G401 (cell line): ENCODE measurements around the gene IL18BP. TPM values are rescaled to one million over a fixed set of nuclear protein-coding genes. Genes with fewer than 3 reads are reported as not detected.

Experiments
- DNase-seq: peaks from one replicate; pipeline ENCODE4 v3.0.0-alpha.2; 2015; ENCODE audit warnings: low spot score
- in situ Hi-C: cut with HindIII; loops from 2 replicates; pipeline ENCODE4 v1.10.0; 2016; ENCODE audit warnings: low sequenced_read_pairs, mixed read lengths
- total RNA-seq: library from RNA; depleted of rRNA; stranded (reverse); fragments of >200 nt; shearing (Covaris generic); gene quantifications from 2 replicates; pipeline ENCODE4 v1.2.3, GENCODE V29; 2014; rRNA removed

Gene IL18BP
- total RNA-seq, 1 experiment from 2014 or later, result 5.6 TPM

DNA sequence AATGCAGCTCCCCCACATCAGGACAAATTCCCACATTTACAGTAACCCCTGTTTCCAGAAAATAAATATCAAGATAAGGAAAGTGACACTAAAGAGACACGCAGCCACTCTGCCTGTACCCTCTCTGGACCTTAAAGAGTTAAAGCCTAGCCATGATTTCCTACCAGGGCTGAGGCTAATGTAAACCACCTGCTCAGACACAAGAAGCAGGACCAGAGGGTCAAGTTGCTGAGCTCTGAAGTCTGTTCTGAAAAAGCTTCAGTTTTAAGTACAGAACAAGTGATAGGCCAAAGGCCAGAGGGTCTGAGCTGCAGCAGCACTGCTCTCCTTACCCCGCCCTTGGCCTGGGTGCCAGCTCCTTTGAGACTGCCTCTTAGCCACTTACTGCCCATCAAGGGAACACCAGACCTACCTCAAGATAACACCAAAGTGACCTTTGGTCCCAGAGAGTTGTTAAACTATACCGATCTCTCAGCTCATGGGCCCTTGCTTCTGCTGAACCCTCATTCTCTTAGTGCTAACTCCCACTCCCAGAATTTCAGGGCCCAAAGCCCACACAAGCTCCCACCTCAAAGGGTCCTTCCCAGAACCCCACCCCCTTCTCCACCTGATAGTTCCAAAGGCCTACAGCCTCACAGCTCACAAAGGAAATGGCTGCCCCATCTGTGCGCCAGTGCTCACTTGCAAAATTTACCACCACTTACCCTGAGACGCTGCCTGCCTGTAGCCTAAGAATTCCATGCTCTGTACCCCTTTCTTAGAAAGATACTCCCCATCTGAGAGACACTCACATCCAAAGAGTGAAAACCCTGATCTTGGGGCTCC, 40.5 kb downstream of the IL18BP start:
- peak; percentile 47 for DNase-seq
- in situ Hi-C loops, result no loop called here

DNA sequence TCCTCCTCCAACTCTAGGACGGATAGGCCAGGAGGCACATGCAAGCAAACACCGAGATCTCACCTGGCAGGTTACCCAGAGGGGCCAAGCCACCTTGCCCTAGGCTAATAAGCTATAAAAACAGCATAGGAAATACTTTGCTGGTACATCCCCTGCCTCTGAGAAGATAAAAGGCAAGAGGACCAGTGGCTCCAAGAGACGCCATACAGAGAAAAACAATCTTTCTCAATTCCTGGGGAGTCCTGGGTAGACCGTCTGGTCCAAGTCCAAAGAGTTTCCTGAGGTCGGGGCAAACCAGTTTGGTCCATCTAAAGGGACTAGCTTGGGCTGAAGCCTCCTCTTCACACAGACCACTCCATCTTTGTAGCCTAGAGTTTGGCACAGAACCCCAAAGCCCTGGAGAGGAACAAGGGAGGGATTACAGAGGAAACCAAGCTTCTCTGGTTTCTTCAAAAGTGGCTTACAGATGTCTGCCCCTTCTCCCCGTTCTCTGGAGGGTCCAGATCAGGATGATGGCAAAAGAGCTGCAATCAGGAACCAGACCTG, 41.2 kb downstream of the IL18BP start:
- in situ Hi-C loops, result no loop called here

DNA sequence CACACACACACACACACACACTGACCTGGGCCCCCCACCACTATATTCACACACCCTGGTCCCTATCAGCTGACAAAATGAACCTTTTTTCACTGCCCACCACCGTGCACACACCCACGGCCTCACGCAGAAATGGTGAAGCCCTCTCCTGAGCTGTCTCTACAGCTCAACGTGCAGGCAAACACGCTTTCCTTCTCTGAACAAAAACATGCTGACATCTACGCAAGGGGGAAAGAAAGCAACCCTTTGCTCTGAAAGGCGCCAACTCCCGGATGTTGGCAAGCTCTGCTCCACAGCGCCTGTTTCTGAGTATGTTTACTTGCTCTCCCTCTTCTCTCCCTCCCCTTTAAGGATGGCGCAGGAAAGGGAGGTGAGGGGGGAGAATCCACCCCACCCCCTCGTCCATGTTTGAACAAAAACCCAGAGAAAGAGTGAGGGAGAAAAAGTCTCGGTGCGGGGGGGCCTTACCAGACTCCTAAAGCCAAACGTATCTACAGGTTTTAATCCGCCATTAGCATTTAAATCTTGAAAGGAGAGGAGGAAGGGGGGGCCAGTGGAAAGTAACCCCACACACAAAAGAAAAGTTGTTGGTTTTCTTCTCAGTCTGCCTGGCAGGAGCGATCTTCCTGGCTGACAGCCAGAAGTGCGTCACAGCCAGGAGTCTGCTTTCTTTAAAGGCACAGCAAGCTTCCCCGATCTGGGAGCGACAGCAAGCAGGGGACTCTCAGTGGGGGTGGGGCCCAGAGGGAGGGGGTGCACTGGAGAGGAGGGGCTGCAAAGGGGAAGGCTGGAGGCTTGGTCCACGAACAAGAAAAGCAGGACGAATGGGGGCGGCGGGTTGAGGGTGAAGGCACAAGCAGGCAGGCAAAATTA, 42.0 kb downstream of the IL18BP start:
- in situ Hi-C loops, result no loop called here
- peak; percentile 95 for DNase-seq

More for the DNA sequence above, 41.2 kb downstream of the IL18BP start:
- peak; percentile 51 for DNase-seq

DNA sequence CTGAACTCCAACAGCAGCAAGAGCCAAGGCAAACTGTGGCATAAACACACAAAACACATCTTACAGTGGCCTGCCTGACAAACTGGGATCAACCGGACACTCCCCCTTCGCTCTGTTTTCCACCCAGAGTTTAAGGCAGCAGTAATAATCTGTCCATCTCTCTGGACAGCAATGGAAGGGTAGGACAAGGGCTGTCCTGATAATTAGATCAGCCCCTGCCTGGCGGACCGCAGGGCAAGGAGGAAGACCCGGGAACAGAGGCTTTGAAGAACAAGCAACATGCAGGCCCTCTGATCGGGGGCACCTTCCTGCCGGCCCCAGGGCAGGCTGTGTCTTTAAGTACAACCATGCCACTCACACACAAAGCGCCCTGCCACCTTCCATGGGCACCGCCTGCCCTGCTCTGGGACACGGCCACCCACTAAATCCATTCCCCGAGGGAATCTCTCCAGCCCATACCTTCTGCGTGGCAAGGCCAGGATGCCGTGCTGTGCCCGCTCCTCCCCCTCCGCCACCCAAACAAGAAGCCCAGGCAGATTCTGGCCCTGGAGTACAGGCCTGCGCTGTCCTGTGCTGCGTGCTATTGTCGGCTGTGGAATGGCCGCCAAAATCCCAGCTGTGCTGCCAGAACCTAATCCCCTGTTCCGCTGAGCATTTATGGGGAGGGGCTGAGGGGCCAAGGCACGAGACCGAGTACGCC, 42.8 kb downstream of the IL18BP start:
- in situ Hi-C loops, result no loop called here
- peak; percentile 85 for DNase-seq

DNA sequence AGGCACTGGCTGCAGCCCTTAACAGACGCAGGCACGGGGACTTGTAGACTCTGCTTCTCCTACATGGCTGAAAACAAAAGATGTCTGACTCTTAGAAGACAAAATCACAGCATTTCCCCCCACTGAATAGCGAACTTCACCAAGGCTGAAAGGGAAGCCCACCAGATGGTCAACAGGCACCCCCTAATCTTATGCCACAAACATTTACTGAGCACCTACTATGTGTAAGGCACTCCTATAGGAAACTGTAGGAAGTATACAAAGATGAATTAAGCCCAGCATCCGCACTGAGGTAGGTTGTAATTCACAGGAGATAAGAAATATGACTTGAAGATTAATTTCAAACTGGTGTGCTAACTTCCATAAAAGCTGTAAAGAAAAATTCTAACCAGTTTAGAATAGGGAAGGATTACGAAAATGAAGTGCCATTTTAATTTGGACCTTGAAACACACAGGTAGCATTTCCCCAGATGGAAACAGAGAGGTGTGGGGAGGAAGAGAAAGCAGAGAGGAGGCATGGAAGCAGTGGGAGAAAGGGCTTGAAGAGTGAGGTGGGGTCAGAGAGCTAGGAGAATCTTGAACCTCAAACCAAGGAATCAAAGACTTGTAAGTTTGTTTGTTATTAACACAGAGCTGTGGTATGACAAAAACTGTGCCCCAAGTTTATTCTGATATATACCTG, 43.5 kb downstream of the IL18BP start:
- DNase-seq, result no peak
- in situ Hi-C loops, result no loop called here

DNA sequence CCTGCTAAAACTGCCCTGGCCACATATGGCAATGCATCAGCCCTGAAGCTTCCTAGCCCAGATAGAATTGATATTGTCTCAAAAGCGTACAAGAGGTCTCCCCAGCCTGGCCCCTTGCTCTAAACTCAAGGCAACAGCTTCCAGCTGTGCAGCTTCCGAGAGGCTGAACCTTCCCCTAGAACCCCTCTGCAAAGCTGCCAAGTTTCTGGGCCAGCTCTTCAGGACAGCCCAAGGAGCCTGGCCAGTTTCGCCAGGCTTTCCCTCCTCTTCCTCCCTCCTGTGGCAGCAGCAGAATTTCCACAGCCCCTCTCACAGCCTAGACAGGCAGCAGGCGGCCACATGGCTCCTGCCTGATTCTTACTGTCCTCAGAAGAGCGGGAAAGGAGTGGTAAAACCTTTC, 47.1 kb downstream of the IL18BP start:
- in situ Hi-C loops, result no loop called here
- no peak for DNase-seq

DNA sequence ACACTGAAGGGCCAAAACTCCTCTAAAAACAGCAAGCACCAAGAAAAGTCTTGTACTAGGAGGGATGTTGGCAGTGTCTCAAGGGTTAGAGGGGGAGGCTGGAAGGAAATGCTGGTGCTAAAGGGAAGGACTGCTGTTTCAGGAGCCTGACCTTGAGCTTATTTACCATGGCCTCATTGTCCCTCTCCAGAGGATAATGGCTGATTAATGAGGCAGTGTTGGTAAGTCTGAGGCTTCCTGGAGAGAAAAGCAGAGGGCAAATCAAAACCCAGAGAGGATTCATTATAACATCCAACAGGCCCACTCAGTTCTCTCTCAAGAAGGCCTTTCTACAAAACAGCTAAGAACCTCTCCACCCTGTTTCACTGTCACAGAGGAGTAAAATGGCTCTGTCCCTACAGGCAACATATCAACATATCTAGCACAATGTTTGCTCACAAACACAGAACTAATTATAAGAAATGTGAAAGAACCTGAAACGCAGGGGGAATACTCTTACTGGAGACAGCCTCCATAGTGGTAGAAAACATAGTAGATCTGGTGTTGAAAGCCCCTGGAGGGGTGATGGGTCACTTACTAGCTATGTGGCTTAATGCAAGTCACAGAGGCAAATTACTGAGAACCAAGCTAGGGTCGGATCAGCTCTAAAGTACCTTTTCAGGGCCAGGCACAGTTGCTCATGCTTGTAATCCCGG, 50.2 kb downstream of the IL18BP start:
- in situ Hi-C loops, result no loop called here
- no peak for DNase-seq

Other genes with a start within 250 kb of the IL18BP start
- gene DEFB108B, start 165.7 kb upstream of the IL18BP start, total RNA-seq, result not detected in 2 replicates
- not detected in 2 replicates for gene DEFB131B, start 120.5 kb upstream of the IL18BP start, total RNA-seq
- 0.41 and 10.1 TPM in 2 replicates for gene XNDC1N, start 70.3 kb upstream of the IL18BP start, total RNA-seq
- 33.9 and 47.2 TPM in 2 replicates for gene RNF121, start 69.9 kb upstream of the IL18BP start, total RNA-seq
- 128 and 136 TPM in 2 replicates for gene NUMA1, start 81.6 kb downstream of the IL18BP start, total RNA-seq
- gene LRRC51, start 81.9 kb downstream of the IL18BP start, total RNA-seq, result 7.1 and 10.8 TPM in 2 replicates
- 185 and 194 TPM in 2 replicates for gene LAMTOR1, start 104.4 kb downstream of the IL18BP start, total RNA-seq
- gene TOMT, start 107.0 kb downstream of the IL18BP start, total RNA-seq, result not detected in 2 replicates
- 19.5 and 28.7 TPM in 2 replicates for gene ANAPC15, start 113.8 kb downstream of the IL18BP start, total RNA-seq
- not detected in 2 replicates for gene FOLR3, start 136.8 kb downstream of the IL18BP start, total RNA-seq
- 1.4 TPM in 1 of 2 replicates, not detected in the other for gene FOLR1, start 193.2 kb downstream of the IL18BP start, total RNA-seq
- gene FOLR2, start 217.9 kb downstream of the IL18BP start, total RNA-seq, result not detected in 2 replicates
- 53.0 and 60.1 TPM in 2 replicates for gene INPPL1, start 225.9 kb downstream of the IL18BP start, total RNA-seq
- not detected in 2 replicates for gene PHOX2A, start 245.3 kb downstream of the IL18BP start, total RNA-seq